Stimulated activated CD4-positive, alpha-beta T cell treated with anti-CD3 and anti-CD28 coated beads, Interleukin-1b, Interleukin-23, amount 100 ng/mL, for 48 hours (primary cell): ENCODE measurements around the gene DIDO1.
A peak's percentile ranks its signal among the peaks of the same experiment; 100 is the strongest.

Source experiments
- DNase-seq: peaks from one replicate; pipeline ENCODE4 v3.0.0-alpha.2; 2020

The DIDO1 gene

GRCh38 chr20:62889871-62890270 is 36.4 kb downstream of the DIDO1 start:
- no peak for DNase-seq

GRCh38 chr20:62889411-62889810 is 36.9 kb downstream of the DIDO1 start:
- no peak for DNase-seq

GRCh38 chr20:62888910-62889309 is 37.4 kb downstream of the DIDO1 start:
- no peak for DNase-seq

GRCh38 chr20:62888406-62888805 is 37.9 kb downstream of the DIDO1 start:
- no peak for DNase-seq

- DNase-seq: no peak
Measured at GRCh38 chr20:62887860-62888239, 38.5 kb downstream of the DIDO1 start.

GRCh38 chr20:62887152-62887859 is 39.0 kb downstream of the DIDO1 start:
- peak; percentile 45 for DNase-seq

GRCh38 chr20:62886709-62887058 is 39.6 kb downstream of the DIDO1 start:
- DNase-seq: no peak

GRCh38 chr20:62885896-62886708 is 40.2 kb downstream of the DIDO1 start:
- no peak for DNase-seq

GRCh38 chr20:62885046-62885895 is 41.0 kb downstream of the DIDO1 start:
- DNase-seq: no peak

- DNase-seq: no peak
Measured at GRCh38 chr20:62884556-62884955, 41.7 kb downstream of the DIDO1 start.

GRCh38 chr20:62882426-62882825 is 43.9 kb downstream of the DIDO1 start:
- DNase-seq: no peak

- no peak for DNase-seq
Measured at GRCh38 chr20:62881662-62882395, 44.5 kb downstream of the DIDO1 start.

GRCh38 chr20:62880935-62881661 is 45.2 kb downstream of the DIDO1 start:
- DNase-seq: no peak

GRCh38 chr20:62880147-62880934 is 46.0 kb downstream of the DIDO1 start:
- DNase-seq: no peak

- no peak for DNase-seq
Measured at GRCh38 chr20:62879275-62880146, 46.8 kb downstream of the DIDO1 start.

GRCh38 chr20:62878244-62879038 is 47.9 kb downstream of the DIDO1 start:
- no peak for DNase-seq

GRCh38 chr20:62876902-62877816 is 49.1 kb downstream of the DIDO1 start:
- no peak for DNase-seq

- DNase-seq: no peak
Measured at GRCh38 chr20:62876501-62876901, 49.8 kb downstream of the DIDO1 start.
